Thyroid gland (tissue), 4 donors: ENCODE data around the gene ANTXR2. TPM values are rescaled to one million over a fixed set of nuclear protein-coding genes. Genes with fewer than 3 reads are reported as not detected.

ENCODE experiments used
- DNase-seq, 2 donors: peaks; one replicate each; pipeline ENCODE4 v3.0.0-alpha.2; 2019
- H3K27ac ChIP-seq, 3 donors: fragments of 200-600 bp; sonication (generic); 1 replicate in 2 of 3; 2 replicates in 1 of 3; pipeline ENCODE4 v1.5.1; 2016 to 2019; ENCODE audit warnings: mild to moderate bottlenecking in 1 of 3, moderate library complexity in 1 of 3
- H3K27me3 ChIP-seq: fragments of 200-600 bp; sonication (generic); one replicate; pipeline ENCODE4 v1.5.1; 2019
- H3K36me3 ChIP-seq, 2 donors: fragments of 200-600 bp; sonication (generic); one replicate each; pipeline ENCODE4 v1.5.1; 2016 to 2019
- H3K4me1 ChIP-seq, 2 donors: fragments of 200-600 bp; sonication (generic); one replicate each; pipeline ENCODE4 v1.5.1; 2017 to 2019
- H3K4me3 ChIP-seq, 3 donors: fragments of 200-600 bp; sonication (generic); replicated peaks in 1 of 3; 1 replicate in 2 of 3; 2 replicates in 1 of 3; pipeline ENCODE4 v1.5.1; 2016; ENCODE audit warnings: mild to moderate bottlenecking in 1 of 3
- H3K9me3 ChIP-seq: fragments of 200-600 bp; sonication (generic); one replicate; pipeline ENCODE4 v1.5.1; 2017
- POLR2A ChIP-seq, 2 donors: fragments of 450-650 bp; IDR thresholded peaks; one replicate each; pipeline ENCODE4 v1.6.1; 2017; ENCODE audit warnings: antibody characterized with exemption in 2 of 2, mild to moderate bottlenecking in 2 of 2, moderate library complexity in 1 of 2
- WGBS, 2 donors: methylation state at CpG; one replicate each; pipeline ENCODE4 v1.1.5; 2017; 5-methylcytosine and 5-hydroxymethylcytosine counted together
- intact Hi-C: fragments of 100-400 bp; cut with DNase I; formaldehyde crosslinking; loops from one replicate; pipeline ENCODE4 v1.15.1; 2023
- total RNA-seq, 4 donors: library from RNA; depleted of rRNA; stranded (reverse); fragments of >200 nt; gene quantifications; one replicate each; pipeline ENCODE4 v1.2.3, GENCODE V29; 2016
- TF ChIP-seq, protein P1 (sequence below), 6 experiments: fragments of 200-600 bp in 3 of 6; fragments of 450-650 bp in 3 of 6; sonication (generic) in 3 of 6; IDR thresholded peaks; one replicate each; pipeline ENCODE4 v1.5.1; 2016 to 2019; ENCODE audit warnings: antibody characterized with exemption in 6 of 6, mild to moderate bottlenecking in 2 of 6, inconsistent platforms in 1 of 6, moderate library complexity in 1 of 6

The ANTXR2 gene
- total RNA-seq, 4 donors from 2014 or later: 21.2 to 46.1 (median 24.3) TPM

DNA sequence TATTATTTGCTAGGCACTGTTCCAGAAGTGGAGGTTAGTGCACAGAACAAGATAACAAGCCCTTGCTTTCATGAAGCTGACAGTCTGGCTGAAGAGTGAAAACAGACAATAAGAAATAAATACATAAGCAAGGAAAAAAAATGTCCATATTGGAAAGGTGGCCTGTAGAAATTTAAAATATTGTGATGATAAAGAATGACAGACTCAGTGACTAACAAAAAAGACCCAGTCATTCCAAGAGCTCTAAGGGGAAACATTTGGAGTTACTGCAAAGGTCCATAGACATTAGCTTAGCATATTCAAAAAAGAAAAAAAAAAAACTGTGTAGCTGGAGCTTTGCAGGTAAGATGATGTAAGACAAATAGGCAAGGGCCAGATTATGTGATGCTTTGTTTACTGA is 1.0 kb upstream of the ANTXR2 start:
- Histone ChIP-seq H3K4me3 (no peak overlapping the region), H3K27me3 (no peaks in the 10 kb centered on the region), H3K9me3 (no peaks in the 10 kb centered on the region), H3K27ac (no peak overlapping the region), H3K36me3 (no peaks in the 10 kb centered on the region), H3K4me1 (peaks cover 0 to 6% of the 10 kb centered on the region in 2 donors)
- intact Hi-C loops: no loop called here
- TF ChIP-seq, protein P1, sequence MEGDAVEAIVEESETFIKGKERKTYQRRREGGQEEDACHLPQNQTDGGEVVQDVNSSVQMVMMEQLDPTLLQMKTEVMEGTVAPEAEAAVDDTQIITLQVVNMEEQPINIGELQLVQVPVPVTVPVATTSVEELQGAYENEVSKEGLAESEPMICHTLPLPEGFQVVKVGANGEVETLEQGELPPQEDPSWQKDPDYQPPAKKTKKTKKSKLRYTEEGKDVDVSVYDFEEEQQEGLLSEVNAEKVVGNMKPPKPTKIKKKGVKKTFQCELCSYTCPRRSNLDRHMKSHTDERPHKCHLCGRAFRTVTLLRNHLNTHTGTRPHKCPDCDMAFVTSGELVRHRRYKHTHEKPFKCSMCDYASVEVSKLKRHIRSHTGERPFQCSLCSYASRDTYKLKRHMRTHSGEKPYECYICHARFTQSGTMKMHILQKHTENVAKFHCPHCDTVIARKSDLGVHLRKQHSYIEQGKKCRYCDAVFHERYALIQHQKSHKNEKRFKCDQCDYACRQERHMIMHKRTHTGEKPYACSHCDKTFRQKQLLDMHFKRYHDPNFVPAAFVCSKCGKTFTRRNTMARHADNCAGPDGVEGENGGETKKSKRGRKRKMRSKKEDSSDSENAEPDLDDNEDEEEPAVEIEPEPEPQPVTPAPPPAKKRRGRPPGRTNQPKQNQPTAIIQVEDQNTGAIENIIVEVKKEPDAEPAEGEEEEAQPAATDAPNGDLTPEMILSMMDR (IDR thresholded peaks at IDR 0.05): no peak
- TF ChIP-seq POLR2A (IDR thresholded peaks at IDR 0.05): no peak
- no peak for DNase-seq

DNA sequence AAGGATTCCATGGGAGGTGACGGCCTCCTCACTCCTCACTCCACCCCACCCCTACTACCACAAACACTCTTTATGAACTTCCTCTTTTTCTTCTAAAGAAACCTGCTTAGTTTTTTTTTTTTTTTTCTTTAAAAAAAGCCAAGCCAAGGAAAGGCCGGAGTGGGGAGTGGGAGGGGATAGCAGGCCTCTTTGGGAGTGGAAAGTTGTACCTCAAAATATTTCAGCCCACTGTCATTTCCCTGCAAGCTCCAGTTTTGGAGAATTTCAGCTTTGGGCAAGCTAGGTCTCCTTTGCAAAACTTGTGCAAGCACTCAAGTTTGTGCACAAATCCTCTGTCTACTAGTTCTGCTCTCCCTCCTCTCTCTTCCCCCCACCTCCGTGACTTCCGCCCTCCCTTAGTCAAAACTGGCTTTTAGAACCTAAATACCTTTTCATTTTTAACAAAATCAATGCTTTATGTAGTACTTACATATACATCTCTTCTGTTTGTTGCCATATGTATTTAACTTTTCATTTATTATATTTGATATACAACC is 512 bp upstream of the ANTXR2 start:
- H3K4me1 ChIP-seq: peaks cover 0 to 6% of the 10 kb centered on the region in 2 donors
- H3K9me3 ChIP-seq: no peaks in the 10 kb centered on the region
- WGBS, 2 donors: 61 to 68% methylated on average over 4 of the region's 4 CpGs
- peak overlapping the region in 1 of 3 donors; percentile 81 for H3K4me3 ChIP-seq
- no peaks in the 10 kb centered on the region for H3K27me3 ChIP-seq
- DNase-seq: no peak
- no peaks in the 10 kb centered on the region for H3K36me3 ChIP-seq
- no peak for TF ChIP-seq POLR2A (IDR thresholded peaks at IDR 0.05)
- TF ChIP-seq, protein P1 (IDR thresholded peaks at IDR 0.05): no peak
- H3K27ac ChIP-seq: peak overlapping the region in 2 of 3 donors; percentile 83
- intact Hi-C loops: no loop called here

DNA sequence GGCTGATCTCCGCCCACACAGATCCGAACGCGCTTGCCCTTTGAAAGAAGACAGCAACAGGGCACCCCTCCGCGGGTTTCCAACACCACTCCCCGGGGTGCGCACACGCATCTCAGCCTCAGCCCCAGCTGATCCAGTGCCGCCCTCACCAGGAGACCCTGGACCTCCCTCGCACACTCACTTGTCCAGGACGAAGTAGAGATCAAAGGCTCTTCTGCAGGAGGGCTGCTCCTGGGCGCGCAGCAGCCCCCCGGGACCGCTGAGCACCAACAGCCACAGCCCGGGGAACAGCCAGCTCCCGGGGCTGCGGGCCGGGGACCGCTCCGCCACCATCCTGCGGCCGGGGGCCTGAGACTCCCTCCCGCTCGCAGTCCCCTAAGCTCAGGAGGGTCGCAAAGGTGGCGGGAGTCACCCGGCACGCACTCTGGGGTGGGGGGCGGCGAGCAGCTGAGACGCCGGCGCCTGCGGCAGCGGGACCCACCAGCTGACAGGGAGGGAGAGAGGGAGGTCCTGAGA is 743 bp downstream of the ANTXR2 start:
- DNase-seq: peak; percentile 29 to 41
- peak overlapping the region; percentile 23 to 81 (median 78) for H3K4me3 ChIP-seq
- H3K27ac ChIP-seq: peak overlapping the region; percentile 71 to 83 (median 83)
- no peaks in the 10 kb centered on the region for H3K36me3 ChIP-seq
- H3K27me3 ChIP-seq: no peaks in the 10 kb centered on the region
- TF ChIP-seq, protein P1 (IDR thresholded peaks at IDR 0.05): no peak
- TF ChIP-seq POLR2A (IDR thresholded peaks at IDR 0.05): no peak
- WGBS, 2 donors: 0 to 3% methylated on average over 5 to 9 of the region's 37 CpGs
- H3K9me3 ChIP-seq: no peaks in the 10 kb centered on the region
- intact Hi-C loops: no loop called here
- H3K4me1 ChIP-seq: peaks cover 0 to 6% of the 10 kb centered on the region in 2 donors

DNA sequence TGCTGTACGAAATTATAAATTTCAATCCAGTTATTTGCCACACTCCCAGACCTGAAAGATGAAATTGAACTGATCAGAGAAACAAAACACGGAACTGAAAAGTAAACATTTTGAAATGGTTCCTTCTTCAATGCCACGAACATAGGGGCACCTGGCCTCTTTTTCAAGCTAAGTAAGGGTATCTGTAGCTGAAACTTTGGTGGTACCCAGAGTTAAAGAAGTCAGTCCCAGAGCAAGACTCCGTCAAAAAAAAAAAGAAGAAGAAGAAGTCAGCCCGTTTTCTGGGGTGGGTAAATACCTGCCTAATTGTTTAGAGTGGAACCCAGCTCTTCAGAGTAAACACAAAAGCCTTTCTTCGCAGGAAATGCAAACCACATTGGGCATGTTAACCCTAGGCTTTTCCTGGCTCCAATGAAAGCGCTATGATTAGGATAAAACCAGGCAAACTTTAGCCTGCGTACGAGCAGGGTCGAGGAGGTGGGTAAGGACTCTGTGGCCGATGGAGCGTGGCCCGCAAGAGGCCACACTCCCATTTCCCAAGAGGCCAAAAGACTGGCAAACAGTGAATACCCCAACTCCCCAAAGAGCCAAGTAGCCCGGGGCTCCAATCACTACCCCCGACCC is 1.3 kb downstream of the ANTXR2 start:
- DNase-seq: no peak
- intact Hi-C loops: no loop called here
- Histone ChIP-seq H3K27me3 (no peaks in the 10 kb centered on the region), H3K4me3 (peak overlapping the region; percentile 23 to 81 (median 78)), H3K4me1 (peaks cover 0 to 6% of the 10 kb centered on the region in 2 donors), H3K9me3 (no peaks in the 10 kb centered on the region), H3K36me3 (no peaks in the 10 kb centered on the region), H3K27ac (peak overlapping the region in 2 of 3 donors; percentile 83)
- 20 to 27% methylated on average over 13 to 15 of the region's 15 CpGs for WGBS, 2 donors
- TF ChIP-seq, protein P1 (IDR thresholded peaks at IDR 0.05): no peak
- no peak for TF ChIP-seq POLR2A (IDR thresholded peaks at IDR 0.05)
